Astrocyte (in vitro differentiated cells and primary cell): ENCODE measurements around the gene TAGAP.
"Not testable (repeated sequence)": the region's sequence is repeated elsewhere in the genome, so short reads cannot be mapped to it uniquely, and the experiment has no call there.

ENCODE experiments used
- EZH2 ChIP-seq: IDR thresholded peaks from 2 replicates; pipeline ENCODE4 v1.6.1; 2012; ENCODE audit warnings: mild to moderate bottlenecking, low read length, inconsistent platforms; ENCODE audit not compliant: insufficient read depth
- TF ChIP-seq, protein P1 (sequence below): IDR thresholded peaks from 2 replicates; pipeline ENCODE4 v1.5.1; 2011; ENCODE audit warnings: low read depth, mild to moderate bottlenecking, inconsistent platforms, low read length, moderate library complexity; ENCODE audit not compliant: insufficient read depth

- TF ChIP-seq EZH2 = not testable (repeated sequence)
- TF ChIP-seq, protein P1, sequence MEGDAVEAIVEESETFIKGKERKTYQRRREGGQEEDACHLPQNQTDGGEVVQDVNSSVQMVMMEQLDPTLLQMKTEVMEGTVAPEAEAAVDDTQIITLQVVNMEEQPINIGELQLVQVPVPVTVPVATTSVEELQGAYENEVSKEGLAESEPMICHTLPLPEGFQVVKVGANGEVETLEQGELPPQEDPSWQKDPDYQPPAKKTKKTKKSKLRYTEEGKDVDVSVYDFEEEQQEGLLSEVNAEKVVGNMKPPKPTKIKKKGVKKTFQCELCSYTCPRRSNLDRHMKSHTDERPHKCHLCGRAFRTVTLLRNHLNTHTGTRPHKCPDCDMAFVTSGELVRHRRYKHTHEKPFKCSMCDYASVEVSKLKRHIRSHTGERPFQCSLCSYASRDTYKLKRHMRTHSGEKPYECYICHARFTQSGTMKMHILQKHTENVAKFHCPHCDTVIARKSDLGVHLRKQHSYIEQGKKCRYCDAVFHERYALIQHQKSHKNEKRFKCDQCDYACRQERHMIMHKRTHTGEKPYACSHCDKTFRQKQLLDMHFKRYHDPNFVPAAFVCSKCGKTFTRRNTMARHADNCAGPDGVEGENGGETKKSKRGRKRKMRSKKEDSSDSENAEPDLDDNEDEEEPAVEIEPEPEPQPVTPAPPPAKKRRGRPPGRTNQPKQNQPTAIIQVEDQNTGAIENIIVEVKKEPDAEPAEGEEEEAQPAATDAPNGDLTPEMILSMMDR = not testable (repeated sequence)
Measured at GRCh38 chr6:159038318-159038717, 6.5 kb downstream of the TAGAP start.
